Activated T-helper 2 cell treated with anti-CD3 and anti-CD28 coated beads, Interferon-gamma antibody, Interleukin-2, Interleukin-4, amounts not matched to agents 10 μg/mL and 5 μg/mL and 100 μg/mL, durations not matched to agents 14 hours and 24 hours and 36 hours (primary cell): ENCODE measurements around the gene CCDC12. TPM values are rescaled to one million over a fixed set of nuclear protein-coding genes. Genes with fewer than 3 reads are reported as not detected.

Source experiments
- DNase-seq: peaks from one replicate; pipeline ENCODE4 v3.0.0; 2021; ENCODE audit warnings: low spot score
- H3K27ac Mint-ChIP-seq: one replicate; pipeline ENCODE4 v1.8.0; 2021; ENCODE audit warnings: mixed read lengths
- H3K27me3 Mint-ChIP-seq: one replicate; pipeline ENCODE4 v1.8.0; 2021; ENCODE audit warnings: low read depth, mixed read lengths
- H3K36me3 Mint-ChIP-seq: one replicate; pipeline ENCODE4 v1.8.0; 2021; ENCODE audit warnings: low read depth, mixed read lengths
- H3K4me1 Mint-ChIP-seq: one replicate; pipeline ENCODE4 v1.8.0; 2021; ENCODE audit warnings: low read depth, mixed read lengths
- H3K4me3 Mint-ChIP-seq: one replicate; pipeline ENCODE4 v1.8.0; 2021; ENCODE audit warnings: low read depth, mild to moderate bottlenecking, moderate library complexity, mixed read lengths
- H3K9me3 Mint-ChIP-seq: one replicate; pipeline ENCODE4 v1.8.0; 2021; ENCODE audit warnings: mixed read lengths
- intact Hi-C: fragments of 100-400 bp; cut with micrococcal nuclease; formaldehyde crosslinking; loops from one replicate; pipeline ENCODE4 v1.15.1; 2023
- total RNA-seq: library from RNA; stranded (reverse); gene quantifications from 2 replicates; pipeline ENCODE4 v1.2.3, GENCODE V29; 2022

Gene CCDC12
- total RNA-seq, 1 donor from 2014 or later: 65.3 TPM

GRCh38 chr3:46873521-46873920 is 103.0 kb downstream of the CCDC12 start:
- no peak for DNase-seq
- Mint-ChIP-seq H3K4me3 (no peak overlapping the region), H3K27me3 (peaks cover 17% of the 10 kb centered on the region), H3K9me3 (no peaks in the 10 kb centered on the region), H3K27ac (no peak overlapping the region), H3K36me3 (no peaks in the 10 kb centered on the region), H3K4me1 (peaks cover 7% of the 10 kb centered on the region)
- intact Hi-C loops: no loop called here

Other genes starting within 250 kb of the CCDC12 start
- not detected in 2 replicates for gene MYL3, start 113.3 kb downstream of the CCDC12 start, total RNA-seq
- not detected in 2 replicates for gene PTH1R, start 99.0 kb downstream of the CCDC12 start, total RNA-seq
- gene NBEAL2, start 2.9 kb upstream of the CCDC12 start, total RNA-seq: 120 and 129 TPM in 2 replicates
- 41.2 and 43.6 TPM in 2 replicates for gene SETD2, start 187.4 kb upstream of the CCDC12 start, total RNA-seq